GM23338 (cell line): ENCODE data around the gene MAP1S. TPM values are rescaled to one million over a fixed set of nuclear protein-coding genes. Genes with fewer than 3 reads are reported as not detected.

Source experiments
- ATAC-seq: fragments of 200-7000 bp; cut with Tn5 transposase; 3 replicates; pipeline ENCODE4 v1.9.1; 2020
- DNase-seq: peaks from one replicate; pipeline ENCODE4 v3.0.0-alpha.2; 2015; ENCODE audit warnings: low spot score
- H2AFZ ChIP-seq: fragments of 200-600 bp; sonication (generic); 2 replicates; pipeline ENCODE4 v1.8.0; 2016; ENCODE audit warnings: antibody characterized with exemption, mild to moderate bottlenecking, moderate library complexity
- H3F3A ChIP-seq: fragments of 200-600 bp; sonication (generic); replicated peaks from 2 replicates; pipeline ENCODE4 v1.8.0; 2017; ENCODE audit warnings: antibody characterized with exemption, mixed run types, low read depth
- H3K27ac ChIP-seq: fragments of 200-600 bp; sonication (generic); 2 replicates; pipeline ENCODE4 v1.6.1; 2016; ENCODE audit warnings: low read depth
- H3K27me3 ChIP-seq: fragments of 200-600 bp; sonication (generic); 2 replicates; pipeline ENCODE4 v1.8.0; 2016; ENCODE audit warnings: mild to moderate bottlenecking, mixed run types, moderate library complexity; ENCODE audit not compliant: insufficient read depth
- H3K36me3 ChIP-seq: fragments of 200-600 bp; sonication (generic); 2 replicates; pipeline ENCODE4 v1.8.0; 2016; ENCODE audit warnings: mild to moderate bottlenecking; ENCODE audit not compliant: insufficient read depth
- H3K4me1 ChIP-seq: fragments of 200-600 bp; sonication (generic); 2 replicates; pipeline ENCODE4 v1.8.0; 2016; ENCODE audit warnings: mild to moderate bottlenecking, moderate library complexity; ENCODE audit not compliant: insufficient read depth
- H3K4me2 ChIP-seq: fragments of 200-600 bp; sonication (generic); 2 replicates; pipeline ENCODE4 v1.7.1; 2017; ENCODE audit warnings: mixed run types
- H3K4me3 ChIP-seq: fragments of 200-600 bp; sonication (generic); 2 replicates; pipeline ENCODE4 v1.6.1; 2016; ENCODE audit warnings: mixed run types
- H3K79me2 ChIP-seq: fragments of 200-600 bp; sonication (generic); replicated peaks from 2 replicates; pipeline ENCODE4 v1.8.0; 2017; ENCODE audit warnings: mild to moderate bottlenecking; ENCODE audit not compliant: insufficient read depth
- H3K9me2 ChIP-seq: fragments of 200-600 bp; sonication (generic); 2 replicates; pipeline ENCODE4 v1.8.0; 2017; ENCODE audit not compliant: insufficient read depth
- H4K20me1 ChIP-seq: fragments of 200-600 bp; sonication (generic); replicated peaks from 2 replicates; pipeline ENCODE4 v1.8.0; 2017; ENCODE audit warnings: mild to moderate bottlenecking; ENCODE audit not compliant: insufficient read depth
- H3K27ac Mint-ChIP-seq: 2 replicates; pipeline ENCODE4 v1.8.0; 2020; ENCODE audit warnings: inconsistent platforms, mild to moderate bottlenecking, moderate library complexity, mixed read lengths
- H3K27me3 Mint-ChIP-seq: 3 replicates; pipeline ENCODE4 v1.8.0; 2022; ENCODE audit warnings: low read depth, mild to moderate bottlenecking, moderate library complexity, mixed read lengths, inconsistent platforms; ENCODE audit not compliant: insufficient read depth, poor library complexity
- H3K36me3 Mint-ChIP-seq: 3 replicates; pipeline ENCODE4 v1.8.0; 2021; ENCODE audit warnings: low read depth, mild to moderate bottlenecking, inconsistent platforms, moderate library complexity, mixed read lengths
- H3K4me1 Mint-ChIP-seq: 3 replicates; pipeline ENCODE4 v1.8.0; 2020; ENCODE audit warnings: mild to moderate bottlenecking, inconsistent platforms, mixed read lengths
- H3K4me3 Mint-ChIP-seq: 3 replicates; pipeline ENCODE4 v1.8.0; 2021; ENCODE audit warnings: moderate library complexity, mild to moderate bottlenecking, inconsistent platforms, mixed read lengths
- H3K9me3 Mint-ChIP-seq: 3 replicates; pipeline ENCODE4 v1.8.0; 2020; ENCODE audit warnings: moderate library complexity, mild to moderate bottlenecking, inconsistent platforms, mixed read lengths
- CREB1 ChIP-seq: fragments of 250-450 bp; sonication (Bioruptor Pico); IDR thresholded peaks from 2 replicates; pipeline ENCODE4 v1.5.0; 2020; ENCODE audit warnings: low read depth, mild to moderate bottlenecking, moderate library complexity
- EZH2 ChIP-seq: fragments of 200-600 bp; sonication (generic); IDR thresholded peaks from one replicate; pipeline ENCODE4 v1.8.0; 2017; ENCODE audit warnings: antibody characterized with exemption, mild to moderate bottlenecking, low read depth; ENCODE audit not compliant: unreplicated experiment
- NANOG ChIP-seq: IDR thresholded peaks from 2 replicates; pipeline ENCODE4 v1.6.1; 2016; ENCODE audit warnings: antibody characterized with exemption, borderline replicate concordance
- REST ChIP-seq: IDR thresholded peaks from one replicate; pipeline ENCODE4 v1.6.1; 2018; ENCODE audit warnings: antibody characterized with exemption; ENCODE audit not compliant: unreplicated experiment
- STAT1 ChIP-seq: IDR thresholded peaks from one replicate; pipeline ENCODE4 v1.6.1; 2016; ENCODE audit warnings: antibody characterized with exemption; ENCODE audit not compliant: unreplicated experiment
- ZNF114 ChIP-seq: fragments of 250-450 bp; sonication (Bioruptor Pico); IDR thresholded peaks from 2 replicates; pipeline ENCODE4 v1.5.0; 2020; ENCODE audit warnings: mild to moderate bottlenecking, moderate library complexity
- polyA plus RNA-seq: library from polyadenylated mRNA; unstranded; fragments of >200 nt; fragmentation: Nextera tagmentation; extraction: Ambion mirVana; gene quantifications from 2 replicates; pipeline ENCODE4 v1.2.1, GENCODE V29; 2016
- total RNA-seq: library from RNA; depleted of rRNA; stranded (reverse); fragments of >200 nt; shearing (Covaris generic); gene quantifications from 2 replicates; pipeline ENCODE4 v1.2.3, GENCODE V29; 2014
- TF ChIP-seq, protein P1 (sequence below): IDR thresholded peaks from 2 replicates; pipeline ENCODE4 v1.6.1; 2016; ENCODE audit warnings: antibody characterized with exemption

Gene MAP1S
- total and polyA plus RNA-seq, 2 experiments from 2014 or later = 102 to 104 TPM

GRCh38 chr19:17770613-17771012, 51.3 kb downstream of the MAP1S start:
- Histone ChIP-seq H3K9me2 (no peaks in the 10 kb centered on the region), H2AFZ (no peak overlapping the region), H3K79me2 (no peaks in the 10 kb centered on the region), H3K4me3 (no peak overlapping the region), H4K20me1 (no peaks in the 10 kb centered on the region; the same call in 1 of the 2 replicates), H3K27ac (no peak overlapping the region), H3K4me1 (no peaks in the 10 kb centered on the region), H3K4me2 (no peak overlapping the region), H3K36me3 (no peaks in the 10 kb centered on the region), H3K27me3 (no peaks in the 10 kb centered on the region), H3F3A (no peaks in the 10 kb centered on the region)
- DNase-seq (no peak), ATAC-seq (no peak)
- peaks cover 6% of the 10 kb centered on the region for H3K36me3 Mint-ChIP-seq
- peaks cover 3% of the 10 kb centered on the region; the same call in 2 of the 3 replicates for H3K4me1 Mint-ChIP-seq
- peaks cover 11% of the 10 kb centered on the region for H3K27me3 Mint-ChIP-seq
- no peaks in the 10 kb centered on the region for H3K9me3 Mint-ChIP-seq
- H3K4me3 Mint-ChIP-seq = no peak overlapping the region
- no peak for TF ChIP-seq EZH2
- no peak for TF ChIP-seq NANOG
- TF ChIP-seq REST = no peak
- no peak for TF ChIP-seq CREB1 (CRISPR knock-in tag)
- H3K27ac Mint-ChIP-seq = no peak overlapping the region

DNA sequence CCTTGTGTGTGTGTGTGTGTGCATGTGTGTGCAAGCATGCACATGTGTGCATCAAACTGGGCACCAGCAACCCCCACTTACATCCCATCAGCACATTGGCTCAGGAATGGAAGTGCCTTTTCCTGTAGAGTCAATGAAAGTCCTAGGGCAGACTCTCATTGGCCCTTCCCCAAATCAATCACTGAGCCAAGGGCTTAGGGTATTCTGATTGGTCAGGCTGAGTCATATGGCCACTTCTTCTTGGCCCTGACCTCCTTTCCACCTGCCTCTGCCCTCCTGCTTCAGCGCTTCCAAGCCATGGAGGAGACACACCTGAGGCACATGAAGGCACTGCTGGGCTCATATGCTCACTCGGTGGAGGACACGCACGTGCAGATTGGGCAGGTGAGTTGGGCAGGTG, 52.9 kb downstream of the MAP1S start:
- no peak overlapping the region for H3K27ac ChIP-seq
- DNase-seq (peak; percentile 52), ATAC-seq (no peak)
- Mint-ChIP-seq H3K27me3 (peaks cover 9% of the 10 kb centered on the region), H3K4me3 (no peak overlapping the region), H3K27ac (no peak overlapping the region), H3K4me1 (no peaks in the 10 kb centered on the region; the same call in 2 of the 3 replicates), H3K36me3 (peaks cover 6% of the 10 kb centered on the region; the same call in 2 of the 3 replicates), H3K9me3 (no peaks in the 10 kb centered on the region)
- no peaks in the 10 kb centered on the region for H3K79me2 ChIP-seq
- H3K4me3 ChIP-seq = no peak overlapping the region
- no peaks in the 10 kb centered on the region for H3K9me2 ChIP-seq
- no peaks in the 10 kb centered on the region for H3F3A ChIP-seq
- no peak for TF ChIP-seq ZNF114 (CRISPR knock-in tag)
- H3K4me2 ChIP-seq = no peak overlapping the region
- no peaks in the 10 kb centered on the region for H3K27me3 ChIP-seq
- no peaks in the 10 kb centered on the region for H3K36me3 ChIP-seq
- H2AFZ ChIP-seq = no peak overlapping the region
- no peaks in the 10 kb centered on the region for H3K4me1 ChIP-seq
- no peaks in the 10 kb centered on the region; the same call in 1 of the 2 replicates for H4K20me1 ChIP-seq

DNA sequence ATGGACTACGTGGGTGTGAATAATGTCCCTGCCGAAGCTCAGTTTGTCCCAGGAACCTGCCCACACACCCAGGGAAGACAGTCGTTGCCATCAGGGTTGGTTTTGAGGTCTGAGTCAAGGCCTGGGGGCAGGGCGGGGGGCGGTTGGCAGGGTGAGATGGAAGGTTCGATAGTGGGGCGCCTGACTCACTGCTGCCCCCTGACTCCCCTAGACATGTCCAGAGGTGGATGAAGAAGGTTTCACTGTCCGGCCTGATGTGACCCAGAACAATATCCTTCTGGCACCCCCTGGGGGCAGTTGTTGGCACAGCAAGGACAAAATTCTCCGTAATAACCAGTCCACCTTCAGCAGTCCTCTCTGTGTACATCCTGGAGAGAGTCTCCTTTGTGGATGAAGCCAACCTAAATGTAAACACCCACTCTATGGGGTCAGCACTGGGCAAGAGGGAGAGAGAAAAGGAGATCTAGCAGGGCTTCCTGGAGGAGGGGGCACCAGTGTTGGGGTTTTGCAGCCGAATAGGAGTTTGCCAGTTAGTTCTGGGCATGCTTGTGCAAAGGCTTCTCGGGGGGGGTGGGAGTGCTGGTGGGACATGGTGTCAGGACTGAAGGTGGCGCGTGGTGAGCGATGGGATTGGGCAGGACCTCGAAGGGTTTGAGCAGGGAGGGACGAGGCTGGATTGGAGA, 56.1 kb downstream of the MAP1S start:
- H3K27me3 ChIP-seq = no peaks in the 10 kb centered on the region
- H3K79me2 ChIP-seq = no peaks in the 10 kb centered on the region
- no peaks in the 10 kb centered on the region for H4K20me1 ChIP-seq
- no peak overlapping the region for H2AFZ ChIP-seq
- peaks cover 5% of the 10 kb centered on the region for H3K4me1 Mint-ChIP-seq
- H3K4me3 ChIP-seq = no peak overlapping the region
- no peaks in the 10 kb centered on the region for H3K9me3 Mint-ChIP-seq
- peaks cover 16% of the 10 kb centered on the region for H3K27me3 Mint-ChIP-seq
- H3K4me1 ChIP-seq = no peaks in the 10 kb centered on the region
- H3K4me2 ChIP-seq = no peak overlapping the region
- H3F3A ChIP-seq = 0 out of 2 replicates have a peak, but pooled peaks cover 5% of the 10 kb centered on the region
- peak; percentile 11 for ATAC-seq
- H3K27ac Mint-ChIP-seq = no peak overlapping the region
- H3K36me3 Mint-ChIP-seq = peaks cover 6% of the 10 kb centered on the region; the same call in 2 of the 3 replicates
- no peak overlapping the region for H3K27ac ChIP-seq
- DNase-seq = peak; percentile 85
- no peaks in the 10 kb centered on the region for H3K36me3 ChIP-seq
- H3K9me2 ChIP-seq = no peaks in the 10 kb centered on the region
- no peak overlapping the region for H3K4me3 Mint-ChIP-seq
- no peak for TF ChIP-seq EZH2
- TF ChIP-seq STAT1 = no peak
- TF ChIP-seq REST = no peak
- TF ChIP-seq, protein P1, sequence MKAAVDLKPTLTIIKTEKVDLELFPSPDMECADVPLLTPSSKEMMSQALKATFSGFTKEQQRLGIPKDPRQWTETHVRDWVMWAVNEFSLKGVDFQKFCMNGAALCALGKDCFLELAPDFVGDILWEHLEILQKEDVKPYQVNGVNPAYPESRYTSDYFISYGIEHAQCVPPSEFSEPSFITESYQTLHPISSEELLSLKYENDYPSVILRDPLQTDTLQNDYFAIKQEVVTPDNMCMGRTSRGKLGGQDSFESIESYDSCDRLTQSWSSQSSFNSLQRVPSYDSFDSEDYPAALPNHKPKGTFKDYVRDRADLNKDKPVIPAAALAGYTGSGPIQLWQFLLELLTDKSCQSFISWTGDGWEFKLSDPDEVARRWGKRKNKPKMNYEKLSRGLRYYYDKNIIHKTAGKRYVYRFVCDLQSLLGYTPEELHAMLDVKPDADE = no peak
